Kidney (tissue), 22 donors: ENCODE results near the gene NUP205. TPM values are rescaled to one million over a fixed set of nuclear protein-coding genes. Genes with fewer than 3 reads are reported as not detected.

Experiments
- DNase-seq, 5 donors: peaks; one replicate each; pipeline ENCODE4 v3.0.0-alpha.2; 2013 to 2020
- FAIRE-seq: peaks from 2 replicates; lab custom pipeline; 2012; peaks lifted over from hg19 to GRCh38; lab: Jason Lieb, UNC
- H3K27ac ChIP-seq, 2 donors: one replicate each; pipeline ENCODE4 v1.7.0; 2013; ENCODE audit warnings: low read depth in 2 of 2, low read length in 2 of 2, inconsistent platforms in 1 of 2
- H3K27me3 ChIP-seq: one replicate; pipeline ENCODE4 v1.7.1; 2013; ENCODE audit warnings: low read length, inconsistent platforms; ENCODE audit not compliant: control insufficient read depth, insufficient read depth
- H3K36me3 ChIP-seq, 3 donors: one replicate each; pipeline versions ENCODE4 v1.7.0 to v1.7.1; 2013; ENCODE audit warnings: low read length in 3 of 3, control low read depth in 1 of 3, inconsistent platforms in 1 of 3; ENCODE audit not compliant: insufficient read depth in 3 of 3, control insufficient read depth in 2 of 3
- H3K4me1 ChIP-seq, 3 donors: one replicate each; pipeline versions ENCODE4 v1.7.0 to v1.7.1; 2013; ENCODE audit warnings: low read length in 3 of 3, inconsistent platforms in 1 of 3, low read depth in 1 of 3; ENCODE audit not compliant: control insufficient read depth in 2 of 3, insufficient read depth in 2 of 3
- H3K4me3 ChIP-seq, 3 donors: one replicate each; pipeline versions ENCODE4 v1.7.0 to v1.8.1; 2013; ENCODE audit warnings: low read length in 3 of 3, control low read depth in 1 of 3, inconsistent platforms in 1 of 3
- H3K9ac ChIP-seq, 3 donors: one replicate each; pipeline versions ENCODE4 v1.7.0 to v1.7.1; 2013; ENCODE audit warnings: low read length in 3 of 3, control low read depth in 1 of 3, inconsistent platforms in 1 of 3
- H3K9me3 ChIP-seq, 3 donors: one replicate each; pipeline versions ENCODE4 v1.7.0 to v1.7.1; 2013; ENCODE audit warnings: low read length in 3 of 3, control low read depth in 1 of 3, inconsistent platforms in 1 of 3; ENCODE audit not compliant: control insufficient read depth in 2 of 3, insufficient read depth in 1 of 3
- CTCF ChIP-seq: IDR thresholded peaks from 3 replicates; pipeline ENCODE4 v1.5.1; 2012; ENCODE audit warnings: mild to moderate bottlenecking, moderate library complexity, borderline replicate concordance; ENCODE audit not compliant: insufficient read depth; ENCODE audit errors: extremely low read depth
- intact Hi-C: fragments of 100-400 bp; cut with DNase I; formaldehyde crosslinking; loops from one replicate; pipeline ENCODE4 v1.11.1; 2022
- long read RNA-seq, 10 donors: library from polyadenylated mRNA in 1 of 10; unstranded in 1 of 10; transcript quantifications; one replicate each; pipeline ENCODE4 v2.0.0 and lab custom pipeline, GENCODE V29; 2021 to 2026
- polyA plus RNA-seq: library from polyadenylated mRNA; stranded (reverse); fragments of 350-450 nt; fragmentation: Illumina TruSeq; extraction: RNeasy Lipid Tissue Mini Kit (QIAGEN cat#74804); gene quantifications from one replicate; pipeline ENCODE4 v1.2.3, GENCODE V29; 2014; ENCODE audit warnings: low read depth, low replicate concordance; ENCODE audit not compliant: insufficient read depth
- total RNA-seq: library from RNA; stranded (reverse); fragmentation: NEBNext Ultra II Directional; extraction: Animal tissue kit (Norgen Biotek cat#: 25700); gene quantifications from one replicate; pipeline ENCODE4 v1.2.1, GENCODE V29; 2021
- donor health status: control.
- donor health status: control.
- donor health status: control.
- donor health status: control.
- donor health status: control.
- donor health status: DM: yes; HTN: yes; CAD: no.
- donor health status: Normal renal cell carcinoma (clear cell type).

Gene NUP205
- total RNA-seq (40.7 TPM), polyA plus RNA-seq (20.5 TPM)
- long read RNA-seq, donor 1, partial matches to known transcripts: 0 of 3 reads
- long read RNA-seq, donor 1, other reads (novel, unspliced or antisense): 0 of 3 reads
- long read RNA-seq, donor 2, partial matches to known transcripts: 6 of 6 reads
- long read RNA-seq, donor 2, other reads (novel, unspliced or antisense): 0 of 6 reads
- long read RNA-seq, donor 3, partial matches to known transcripts: 14 of 17 reads
- long read RNA-seq, donor 3, other reads (novel, unspliced or antisense): 0 of 17 reads
- long read RNA-seq, donor 4, full-length matches to known transcripts: 3 of 3 reads
- long read RNA-seq, donor 4, partial matches to known transcripts: 0 of 3 reads
- long read RNA-seq, donor 4, other reads (novel, unspliced or antisense): 0 of 3 reads
- long read RNA-seq, donor 5: 0 reads
- long read RNA-seq, donor 6, partial matches to known transcripts: 29 of 30 reads
- long read RNA-seq, donor 6, other reads (novel, unspliced or antisense): 0 of 30 reads
- long read RNA-seq, donor 7, full-length matches to known transcripts: 4 of 6 reads
- long read RNA-seq, donor 7, partial matches to known transcripts: 1 of 6 reads
- long read RNA-seq, donor 7, other reads (novel, unspliced or antisense): 1 of 6 reads
- long read RNA-seq, donor 8, partial matches to known transcripts: 0 of 3 reads
- long read RNA-seq, donor 8, other reads (novel, unspliced or antisense): 0 of 3 reads
- long read RNA-seq, donor 9, partial matches to known transcripts: 0 of 1 reads
- long read RNA-seq, donor 9, other reads (novel, unspliced or antisense): 0 of 1 reads
- long read RNA-seq, donor 10, partial matches to known transcripts: 47 of 48 reads
- long read RNA-seq, donor 10, other reads (novel, unspliced or antisense): 0 of 48 reads

GRCh38 chr7:135557455-135558336 is at the start of gene NUP205:
TSS of gene NUP205 (plus strand) at chr7:135557917. CDS start at chr7:135557945, 28 bp downstream.
- FAIRE-seq: no peak
- H3K4me3 ChIP-seq: peak within 1 kb of the TSS; percentile 97 to 98 (median 98)
- no peaks in the 10 kb centered on the region for H3K36me3 ChIP-seq
- H3K27ac ChIP-seq: peak within 1 kb of the TSS; percentile 94
- peak; percentile 82 to 96 (median 90) for DNase-seq
- H3K4me1 ChIP-seq: peaks cover 0 to 3% (median 0%) of the 10 kb centered on the region in 3 donors
- peak within 1 kb of the TSS; percentile 92 to 98 (median 95) for H3K9ac ChIP-seq
- intact Hi-C loops: no loop called here
- peak; percentile 11 for TF ChIP-seq CTCF
- no peaks in the 10 kb centered on the region for H3K9me3 ChIP-seq
- H3K27me3 ChIP-seq: no peaks in the 10 kb centered on the region

GRCh38 chr7:135508883-135509588 is 48.7 kb upstream of the NUP205 start:
- H3K36me3 ChIP-seq: no peaks in the 10 kb centered on the region
- FAIRE-seq (no peak), DNase-seq (peak in 3 of 5 donors; percentile 39 to 66 (median 64))
- H3K27ac ChIP-seq: peak overlapping the region; percentile 90 to 93
- peak overlapping the region; percentile 72 to 99 (median 90) for H3K9ac ChIP-seq
- no peak for TF ChIP-seq CTCF
- peaks cover 0 to 11% (median 9%) of the 10 kb centered on the region in 3 donors for H3K4me1 ChIP-seq
- peak overlapping the region; percentile 68 to 99 (median 82) for H3K4me3 ChIP-seq
- intact Hi-C loops: no loop called here
- no peaks in the 10 kb centered on the region for H3K27me3 ChIP-seq
- H3K9me3 ChIP-seq: no peaks in the 10 kb centered on the region

GRCh38 chr7:135509589-135509838 is 48.2 kb upstream of the NUP205 start:
- intact Hi-C loops: no loop called here
- no peaks in the 10 kb centered on the region for H3K36me3 ChIP-seq
- H3K27ac ChIP-seq: peak overlapping the region; percentile 90 to 93
- peak overlapping the region; percentile 68 to 99 (median 82) for H3K4me3 ChIP-seq
- H3K9ac ChIP-seq: peak overlapping the region; percentile 72 to 99 (median 90)
- no peak for FAIRE-seq
- no peaks in the 10 kb centered on the region for H3K9me3 ChIP-seq
- H3K4me1 ChIP-seq: peaks cover 0 to 11% (median 9%) of the 10 kb centered on the region in 3 donors
- no peak for TF ChIP-seq CTCF
- H3K27me3 ChIP-seq: no peaks in the 10 kb centered on the region
- DNase-seq: no peak
